ENCODE data around the gene ABCB10. TPM values are rescaled to one million over a fixed set of nuclear protein-coding genes. Genes with fewer than 3 reads are reported as not detected.

ABCB10 gene
- total RNA-seq, 6 donors from 2014 or later, result 11.1 to 21.3 (median 17.7) TPM

GRCh38 chr1:229557913-229558414 is 543 bp downstream of the ABCB10 start:
- peak; percentile 35 to 92 for DNase-seq
- H3K4me3 ChIP-seq, result peak overlapping the region; percentile 91 to 99 (median 98)

GRCh38 chr1:229557200-229557850 is 1.2 kb downstream of the ABCB10 start:
- peaks cover 24 to 39% (median 24%) of the 10 kb centered on the region in 4 donors for H3K4me1 ChIP-seq
- peak overlapping the region; percentile 84 to 94 (median 85) for H3K27ac ChIP-seq
- DNase-seq, result no peak
- H3K9me3 ChIP-seq, result no peaks in the 10 kb centered on the region
- no peak for ATAC-seq (ENCODE audit: low FRiP score in 2 of 2)
- H3K36me3 ChIP-seq, result peaks cover 0 to 4% (median 0%) of the 10 kb centered on the region in 4 donors
- H3K27me3 ChIP-seq, result no peaks in the 10 kb centered on the region
- WGBS, 2 donors, result 27 to 29% methylated on average over 5 of the region's 5 CpGs
- peak overlapping the region; percentile 91 to 99 (median 98) for H3K4me3 ChIP-seq
- TF ChIP-seq POLR2A (IDR thresholded peaks at IDR 0.05), result no peak
- TF ChIP-seq CTCF (IDR thresholded peaks at IDR 0.05), result no peak
- no peak for TF ChIP-seq POLR2AphosphoS5 (IDR thresholded peaks at IDR 0.05)
- TF ChIP-seq EP300 (IDR thresholded peaks at IDR 0.05), result no peak

More at GRCh38 chr1:229557913-229558414, 543 bp downstream of the ABCB10 start:
- peaks cover 24 to 39% (median 24%) of the 10 kb centered on the region in 4 donors for H3K4me1 ChIP-seq
- H3K27me3 ChIP-seq, result no peaks in the 10 kb centered on the region
- no peaks in the 10 kb centered on the region for H3K9me3 ChIP-seq
- WGBS, 2 donors, result 0 to 1% methylated on average over 4 to 12 of the region's 59 CpGs
- H3K27ac ChIP-seq, result peak overlapping the region; percentile 84 to 94 (median 85)
- TF ChIP-seq POLR2A (IDR thresholded peaks at IDR 0.05) (no peak), CTCF (IDR thresholded peaks at IDR 0.05) (peak in 3 of 6 experiments; percentile 12 to 19 (median 13))
- H3K36me3 ChIP-seq, result peaks cover 0 to 4% (median 0%) of the 10 kb centered on the region in 4 donors
- ATAC-seq (ENCODE audit: low FRiP score in 2 of 2), result peak in 1 of 2 donors; percentile 21

GRCh38 chr1:229554886-229555621 is 3.5 kb downstream of the ABCB10 start:
- no peak for ATAC-seq (ENCODE audit: low FRiP score in 2 of 2)
- Histone ChIP-seq H3K9me3 (no peaks in the 10 kb centered on the region), H3K4me3 (no peak overlapping the region), H3K4me1 (peaks cover 24 to 39% (median 24%) of the 10 kb centered on the region in 4 donors), H3K27me3 (no peaks in the 10 kb centered on the region), H3K36me3 (peaks cover 0 to 4% (median 0%) of the 10 kb centered on the region in 4 donors), H3K27ac (no peak overlapping the region)
- TF ChIP-seq CTCF (IDR thresholded peaks at IDR 0.05), result no peak
- TF ChIP-seq POLR2AphosphoS5 (IDR thresholded peaks at IDR 0.05), result no peak
- no peak for TF ChIP-seq EP300 (IDR thresholded peaks at IDR 0.05)
- TF ChIP-seq POLR2A (IDR thresholded peaks at IDR 0.05), result no peak
- no peak for DNase-seq
- 82 to 90% methylated on average over 10 of the region's 10 CpGs for WGBS, 2 donors

- DNase-seq, result no peak
- no peak for TF ChIP-seq POLR2AphosphoS5 (IDR thresholded peaks at IDR 0.05)
- TF ChIP-seq POLR2A (IDR thresholded peaks at IDR 0.05), result no peak
- no peak for TF ChIP-seq CTCF (IDR thresholded peaks at IDR 0.05)
- no peak for TF ChIP-seq EP300 (IDR thresholded peaks at IDR 0.05)
- Histone ChIP-seq H3K27ac (no peak overlapping the region), H3K36me3 (peaks cover 0 to 6% (median 1%) of the 10 kb centered on the region in 4 donors), H3K4me3 (no peak overlapping the region), H3K4me1 (peaks cover 19 to 33% (median 19%) of the 10 kb centered on the region in 4 donors), H3K27me3 (no peaks in the 10 kb centered on the region), H3K9me3 (no peaks in the 10 kb centered on the region)
- WGBS, 2 donors, result 87% methylated on average over 7 of the region's 7 CpGs
- no peak for ATAC-seq (ENCODE audit: low FRiP score in 2 of 2)
These were observed 4.8 kb downstream of the ABCB10 start for GRCh38 chr1:229553621-229554130.
